Activated T-cell treated with anti-CD3 and anti-CD28 coated beads, Interleukin-2, amount 50 U/mL, for 72 hours (primary cell): ENCODE measurements around the gene JADE2. TPM values are rescaled to one million over a fixed set of nuclear protein-coding genes. Genes with fewer than 3 reads are reported as not detected.

ENCODE experiments used
- ATAC-seq, 2 donors: fragments of 150-1000 bp; cut with Tn5 transposase; replicated peaks in 1 of 2; 2 replicates each; pipeline ENCODE4 v1.10.0; 2021; ENCODE audit warnings: moderate library complexity in 2 of 2, mild to moderate bottlenecking in 1 of 2
- DNase-seq, 2 donors: peaks; one replicate each; pipeline ENCODE4 v3.0.0; 2021 to 2022; ENCODE audit warnings: mixed read lengths in 1 of 2
- H3K27ac Mint-ChIP-seq: one replicate; pipeline ENCODE4 v1.8.0; 2022; ENCODE audit warnings: mild to moderate bottlenecking, moderate library complexity, mixed read lengths
- H3K27me3 Mint-ChIP-seq: one replicate; pipeline ENCODE4 v1.8.0; 2022; ENCODE audit warnings: low read depth, mixed read lengths
- H3K36me3 Mint-ChIP-seq, 2 donors: one replicate each; pipeline ENCODE4 v1.8.0; 2022; ENCODE audit warnings: mixed read lengths in 2 of 2, mild to moderate bottlenecking in 1 of 2; ENCODE audit not compliant: insufficient read depth in 2 of 2
- H3K4me1 Mint-ChIP-seq: one replicate; pipeline ENCODE4 v1.8.0; 2022; ENCODE audit warnings: low read depth, mixed read lengths
- H3K4me3 Mint-ChIP-seq, 2 donors: one replicate each; pipeline ENCODE4 v1.8.0; 2022; ENCODE audit warnings: mild to moderate bottlenecking in 2 of 2, mixed read lengths in 2 of 2, moderate library complexity in 2 of 2
- H3K9me3 Mint-ChIP-seq, 2 donors: one replicate each; pipeline ENCODE4 v1.8.0; 2022; ENCODE audit warnings: mixed read lengths in 2 of 2
- total RNA-seq, 2 donors: library from RNA; stranded (reverse); gene quantifications; one replicate each; pipeline ENCODE4 v1.2.3, GENCODE V29; 2022

Gene JADE2
- total RNA-seq, 2 donors from 2014 or later = 87.0 to 88.8 TPM

GRCh38 chr5:134500699-134501430, 24.6 kb upstream of the JADE2 start:
- Mint-ChIP-seq H3K36me3 (no peaks in the 10 kb centered on the region), H3K9me3 (no peaks in the 10 kb centered on the region), H3K4me1 (peaks cover 28% of the 10 kb centered on the region), H3K4me3 (no peak overlapping the region), H3K27ac (peak overlapping the region; percentile 57), H3K27me3 (no peaks in the 10 kb centered on the region)
- ATAC-seq = no peak
- DNase-seq = no peak

GRCh38 chr5:134502259-134502658, 23.2 kb upstream of the JADE2 start:
- peaks cover 32% of the 10 kb centered on the region for H3K4me1 Mint-ChIP-seq
- H3K36me3 Mint-ChIP-seq = no peaks in the 10 kb centered on the region
- peak overlapping the region; percentile 64 for H3K27ac Mint-ChIP-seq
- no peaks in the 10 kb centered on the region for H3K9me3 Mint-ChIP-seq
- H3K27me3 Mint-ChIP-seq = no peaks in the 10 kb centered on the region
- H3K4me3 Mint-ChIP-seq = no peak overlapping the region
- no peak for DNase-seq
- ATAC-seq = no peak

- Mint-ChIP-seq H3K27ac (peak overlapping the region; percentile 97), H3K27me3 (no peaks in the 10 kb centered on the region), H3K4me3 (peak overlapping the region; percentile 78 to 79), H3K9me3 (no peaks in the 10 kb centered on the region), H3K4me1 (peaks cover 38% of the 10 kb centered on the region), H3K36me3 (no peaks in the 10 kb centered on the region)
- peak; percentile 85 to 87 for DNase-seq
- ATAC-seq = peak; percentile 97
Observed at GRCh38 chr5:134503088-134503936, 22.2 kb upstream of the JADE2 start.

- ATAC-seq = peak; percentile 4 to 10
- no peak for DNase-seq
- no peaks in the 10 kb centered on the region for H3K36me3 Mint-ChIP-seq
Observed at GRCh38 chr5:134503937-134504437, 21.5 kb upstream of the JADE2 start.

GRCh38 chr5:134504629-134505300, 20.7 kb upstream of the JADE2 start:
- Mint-ChIP-seq H3K27me3 (no peaks in the 10 kb centered on the region), H3K36me3 (no peaks in the 10 kb centered on the region), H3K9me3 (no peaks in the 10 kb centered on the region), H3K4me1 (peaks cover 46% of the 10 kb centered on the region), H3K4me3 (peak overlapping the region in 1 of 2 donors; percentile 79), H3K27ac (peak overlapping the region; percentile 30)
- no peak for ATAC-seq
- no peak for DNase-seq

More at GRCh38 chr5:134503937-134504437, 21.5 kb upstream of the JADE2 start:
- no peaks in the 10 kb centered on the region for H3K9me3 Mint-ChIP-seq
- peak overlapping the region; percentile 78 to 79 for H3K4me3 Mint-ChIP-seq
- H3K27ac Mint-ChIP-seq = peak overlapping the region; percentile 97
- H3K4me1 Mint-ChIP-seq = peaks cover 39% of the 10 kb centered on the region
- H3K27me3 Mint-ChIP-seq = no peaks in the 10 kb centered on the region

GRCh38 chr5:134506054-134507039, 19.1 kb upstream of the JADE2 start:
- H3K9me3 Mint-ChIP-seq = no peaks in the 10 kb centered on the region
- H3K36me3 Mint-ChIP-seq = no peaks in the 10 kb centered on the region

GRCh38 chr5:134507452-134507851, 18.0 kb upstream of the JADE2 start:
- DNase-seq (peak in 1 of 2 donors; percentile 23), ATAC-seq (no peak)
- H3K27ac Mint-ChIP-seq = peak overlapping the region; percentile 52
- H3K9me3 Mint-ChIP-seq = no peaks in the 10 kb centered on the region
- peaks cover 69% of the 10 kb centered on the region for H3K4me1 Mint-ChIP-seq
- no peaks in the 10 kb centered on the region for H3K36me3 Mint-ChIP-seq
- no peaks in the 10 kb centered on the region for H3K27me3 Mint-ChIP-seq
- no peak overlapping the region for H3K4me3 Mint-ChIP-seq

More at GRCh38 chr5:134506054-134507039, 19.1 kb upstream of the JADE2 start:
- peaks cover 62% of the 10 kb centered on the region for H3K4me1 Mint-ChIP-seq
- no peaks in the 10 kb centered on the region for H3K27me3 Mint-ChIP-seq
- ATAC-seq = no peak
- no peak for DNase-seq
- no peak overlapping the region for H3K4me3 Mint-ChIP-seq
- H3K27ac Mint-ChIP-seq = no peak overlapping the region

GRCh38 chr5:134508521-134509195, 16.8 kb upstream of the JADE2 start:
- Mint-ChIP-seq H3K27ac (no peak overlapping the region), H3K4me1 (peaks cover 62% of the 10 kb centered on the region)
- ATAC-seq = no peak

GRCh38 chr5:134509308-134510040, 16.0 kb upstream of the JADE2 start:
- DNase-seq (no peak), ATAC-seq (no peak)
- H3K36me3 Mint-ChIP-seq = no peaks in the 10 kb centered on the region
- H3K9me3 Mint-ChIP-seq = no peaks in the 10 kb centered on the region
- H3K27me3 Mint-ChIP-seq = no peaks in the 10 kb centered on the region
- H3K4me3 Mint-ChIP-seq = no peak overlapping the region
- H3K27ac Mint-ChIP-seq = no peak overlapping the region
- peaks cover 53% of the 10 kb centered on the region for H3K4me1 Mint-ChIP-seq

More at GRCh38 chr5:134508521-134509195, 16.8 kb upstream of the JADE2 start:
- no peak for DNase-seq
- Mint-ChIP-seq H3K27me3 (no peaks in the 10 kb centered on the region), H3K4me3 (no peak overlapping the region), H3K36me3 (no peaks in the 10 kb centered on the region), H3K9me3 (no peaks in the 10 kb centered on the region)

- Mint-ChIP-seq H3K4me1 (peaks cover 50% of the 10 kb centered on the region), H3K27me3 (no peaks in the 10 kb centered on the region), H3K9me3 (no peaks in the 10 kb centered on the region), H3K27ac (peak overlapping the region; percentile 85), H3K4me3 (peak overlapping the region; percentile 35 to 48), H3K36me3 (no peaks in the 10 kb centered on the region)
- DNase-seq = peak; percentile 69
- peak; percentile 83 to 90 for ATAC-seq
Observed at GRCh38 chr5:134510970-134511795, 14.3 kb upstream of the JADE2 start.
